HS-27A (cell line): Measurements from ENCODE around the gene FASTK.

Experiments used
- DNase-seq: peaks from one replicate; pipeline ENCODE4 v3.0.0-alpha.2; 2012; ENCODE audit warnings: low read depth, missing footprints

Gene FASTK

GRCh38 chr7:151080522-151081169 lies at the start of gene FASTK:
TSS of gene FASTK (minus strand) at chr7:151080809. CDS start at chr7:151080766, 43 bp downstream.
- DNase-seq, result no peak

- DNase-seq, result no peak
Observed at GRCh38 chr7:151129960-151130591, 49.5 kb upstream of the FASTK start.

GRCh38 chr7:151129117-151129959 lies 48.7 kb upstream of the FASTK start:
- no peak for DNase-seq

- no peak for DNase-seq
Observed at GRCh38 chr7:151128716-151129115, 48.1 kb upstream of the FASTK start.

- no peak for DNase-seq
Observed at GRCh38 chr7:151128144-151128543, 47.5 kb upstream of the FASTK start.

- DNase-seq, result no peak
Observed at GRCh38 chr7:151126491-151127137, 46.0 kb upstream of the FASTK start.

- DNase-seq, result no peak
Observed at GRCh38 chr7:151125846-151126481, 45.4 kb upstream of the FASTK start.

GRCh38 chr7:151125470-151125845 lies 44.8 kb upstream of the FASTK start:
- no peak for DNase-seq

- no peak for DNase-seq
Observed at GRCh38 chr7:151124899-151125399, 44.3 kb upstream of the FASTK start.

- no peak for DNase-seq
Observed at GRCh38 chr7:151124481-151124880, 43.9 kb upstream of the FASTK start.

GRCh38 chr7:151123822-151124464 lies 43.3 kb upstream of the FASTK start:
- DNase-seq, result peak; percentile 27

GRCh38 chr7:151123158-151123821 lies 42.7 kb upstream of the FASTK start:
- no peak for DNase-seq

GRCh38 chr7:151122796-151123157 lies 42.2 kb upstream of the FASTK start:
- DNase-seq, result no peak

GRCh38 chr7:151122276-151122675 lies 41.7 kb upstream of the FASTK start:
- DNase-seq, result no peak

GRCh38 chr7:151121380-151122170 lies 41.0 kb upstream of the FASTK start:
- no peak for DNase-seq

GRCh38 chr7:151120896-151121295 lies 40.3 kb upstream of the FASTK start:
- DNase-seq, result no peak

- DNase-seq, result no peak
Observed at GRCh38 chr7:151119902-151120301, 39.3 kb upstream of the FASTK start.

GRCh38 chr7:151119055-151119415 lies 38.4 kb upstream of the FASTK start:
- DNase-seq, result no peak

GRCh38 chr7:151118108-151119054 lies 37.8 kb upstream of the FASTK start:
- DNase-seq, result no peak
